ENCODE data around the gene SOAT1. TPM values are rescaled to one million over a fixed set of nuclear protein-coding genes. Genes with fewer than 3 reads are reported as not detected.
A peak's percentile ranks its signal among the peaks of the same experiment; 100 is the strongest.

SOAT1 gene
- total RNA-seq, 1 experiment from 2014 or later, result 43.5 TPM

DNA sequence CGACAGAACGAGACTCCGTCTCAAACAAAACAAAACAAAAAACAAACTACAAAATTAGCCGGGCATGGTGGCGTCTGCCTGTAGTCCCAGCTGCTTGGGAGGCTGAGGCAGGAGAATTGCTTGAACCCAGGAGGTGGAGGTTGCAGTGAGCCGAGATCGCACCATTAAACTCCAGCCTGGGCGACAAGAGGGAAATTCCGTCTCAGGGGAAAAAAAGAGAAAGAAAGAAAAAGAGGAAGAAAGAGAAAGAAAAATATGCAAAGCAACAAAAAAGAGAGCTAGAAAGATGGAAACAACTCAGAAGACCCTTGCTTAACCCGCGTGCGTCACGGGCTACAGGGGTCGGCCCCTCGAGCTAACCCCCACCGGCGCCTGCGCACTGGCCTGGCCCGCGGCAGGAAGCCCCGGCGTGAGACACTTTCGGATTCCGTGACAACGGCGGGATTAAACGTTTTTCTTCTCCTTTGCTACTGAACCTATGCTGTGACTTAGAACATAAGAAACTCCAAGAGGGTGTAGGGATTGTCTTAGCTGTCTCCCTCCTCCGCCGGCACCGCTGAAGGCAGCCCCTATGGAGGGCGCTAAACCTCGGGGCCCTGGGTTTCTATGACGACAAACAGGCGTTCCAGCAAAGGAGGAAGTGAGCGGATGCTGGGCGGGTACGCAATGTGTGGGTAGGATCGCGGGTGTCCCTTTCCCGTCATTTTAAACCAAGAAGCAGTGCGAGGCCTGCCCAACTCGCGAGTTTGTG is 71.9 kb downstream of the SOAT1 start, which contains the start of gene AXDND1:
AXDND1 (plus strand) TSS at position 630 of the 751 bp plus-strand sequence. CDS start 539 bp downstream, outside the sequence.
- ChIA-PET POLR2A (ENCODE audit: unreplicated experiment) (interaction anchor here (0.6 to 0.8 kb wide), 5 partner anchors 60 to 283 kb away, joined by 3 to 7 read pairs (median 4); no protein-coding TSS in a partner anchor), CTCF (interaction anchor here (0.8 kb wide), 1 partner anchor 1396 kb away, joined by 4 read pairs; no protein-coding TSS in a partner anchor)
- TF ChIP-seq, protein P1, sequence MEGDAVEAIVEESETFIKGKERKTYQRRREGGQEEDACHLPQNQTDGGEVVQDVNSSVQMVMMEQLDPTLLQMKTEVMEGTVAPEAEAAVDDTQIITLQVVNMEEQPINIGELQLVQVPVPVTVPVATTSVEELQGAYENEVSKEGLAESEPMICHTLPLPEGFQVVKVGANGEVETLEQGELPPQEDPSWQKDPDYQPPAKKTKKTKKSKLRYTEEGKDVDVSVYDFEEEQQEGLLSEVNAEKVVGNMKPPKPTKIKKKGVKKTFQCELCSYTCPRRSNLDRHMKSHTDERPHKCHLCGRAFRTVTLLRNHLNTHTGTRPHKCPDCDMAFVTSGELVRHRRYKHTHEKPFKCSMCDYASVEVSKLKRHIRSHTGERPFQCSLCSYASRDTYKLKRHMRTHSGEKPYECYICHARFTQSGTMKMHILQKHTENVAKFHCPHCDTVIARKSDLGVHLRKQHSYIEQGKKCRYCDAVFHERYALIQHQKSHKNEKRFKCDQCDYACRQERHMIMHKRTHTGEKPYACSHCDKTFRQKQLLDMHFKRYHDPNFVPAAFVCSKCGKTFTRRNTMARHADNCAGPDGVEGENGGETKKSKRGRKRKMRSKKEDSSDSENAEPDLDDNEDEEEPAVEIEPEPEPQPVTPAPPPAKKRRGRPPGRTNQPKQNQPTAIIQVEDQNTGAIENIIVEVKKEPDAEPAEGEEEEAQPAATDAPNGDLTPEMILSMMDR (conservative IDR thresholded peaks at IDR 0.05), result peak; percentile 32; the same call in 1 of the 2 replicates
- TF ChIP-seq EZH2 (IDR thresholded peaks at IDR 0.05; ENCODE audit: low read depth), result no peak
- Histone ChIP-seq H3K9me3 (ENCODE audit: insufficient read depth, low read depth) (no peaks in the 10 kb centered on the region), H3K36me3 (ENCODE audit: low read depth) (no peaks in the 10 kb centered on the region), H2AFZ (peak within 1 kb of the TSS; percentile 97), H3K9me2 (ENCODE audit: insufficient read depth) (no peaks in the 10 kb centered on the region), H3F3A (ENCODE audit: insufficient read depth, low read depth) (no peaks in the 10 kb centered on the region; the same call in 1 of the 2 replicates), H3K4me1 (replicated peaks; ENCODE audit: insufficient read depth) (peaks cover 4% of the 10 kb centered on the region; the same call in 1 of the 2 replicates), H3K4me2 (peak within 1 kb of the TSS; percentile 92), H4K20me1 (ENCODE audit: insufficient read depth) (no peaks in the 10 kb centered on the region), H3K27ac (peak within 1 kb of the TSS; percentile 79), H3K4me3 (peak within 1 kb of the TSS; percentile 80), H3K27me3 (ENCODE audit: insufficient read depth, low read depth) (no peaks in the 10 kb centered on the region), H3K79me2 (ENCODE audit: low read depth) (no peaks in the 10 kb centered on the region)
- DNase-seq, result peak; percentile 69 to 76
- BruUV-seq (replicated peaks), result TSS peak; percentile 95
- intact Hi-C loops (cut with micrococcal nuclease; ENCODE audit: unreplicated experiment), result loop anchor here (5.0 to 10.0 kb wide), 5 partner anchors 113 to 1418 kb away; no protein-coding TSS in a partner anchor

DNA sequence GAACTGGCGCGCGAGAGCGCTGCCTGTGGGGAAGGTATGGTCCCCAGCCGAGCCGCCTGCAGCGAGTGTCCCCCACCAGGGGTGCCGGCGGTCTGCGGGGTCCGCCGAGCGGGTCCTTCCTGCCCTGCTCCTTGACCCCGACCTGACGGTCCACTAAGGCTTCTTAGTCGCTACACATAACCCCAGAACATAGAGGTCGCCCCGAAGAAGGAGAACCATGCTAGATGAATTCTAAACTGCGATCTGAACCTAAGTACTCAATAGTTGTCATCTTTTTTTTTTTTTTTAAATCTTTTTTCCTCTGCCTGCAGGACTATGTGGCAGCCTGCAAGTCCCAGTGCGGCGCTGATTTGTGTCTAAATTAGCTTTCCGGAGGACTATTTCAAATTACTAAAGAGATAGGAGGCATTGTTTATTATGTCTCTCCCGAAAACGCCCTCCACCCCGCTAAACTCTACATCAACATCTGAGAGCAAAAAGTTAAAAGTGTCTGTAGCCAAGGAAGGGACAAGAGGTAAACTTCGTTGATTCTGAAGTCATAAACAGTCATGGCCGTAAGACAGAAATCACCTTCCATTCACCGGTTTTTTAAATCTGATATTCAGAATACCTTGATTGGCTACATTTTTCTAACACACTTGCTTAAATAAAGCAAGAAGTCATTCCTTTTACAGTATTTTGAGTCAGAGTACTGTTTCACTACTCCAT is 72.7 kb downstream of the SOAT1 start:
- H3K4me1 ChIP-seq (replicated peaks; ENCODE audit: insufficient read depth), result peaks cover 4% of the 10 kb centered on the region; the same call in 1 of the 2 replicates
- no peaks in the 10 kb centered on the region for H4K20me1 ChIP-seq (ENCODE audit: insufficient read depth)

More for the DNA sequence above, 72.7 kb downstream of the SOAT1 start:
- ChIA-PET POLR2A (ENCODE audit: unreplicated experiment) (interaction anchor here (0.6 kb wide), 3 partner anchors 61 to 256 kb away, joined by 3 to 7 read pairs (median 6); no protein-coding TSS in a partner anchor), CTCF (interaction anchor here (0.8 kb wide), 1 partner anchor 1397 kb away, joined by 4 read pairs; no protein-coding TSS in a partner anchor)
- H3K9me3 ChIP-seq (ENCODE audit: insufficient read depth, low read depth), result no peaks in the 10 kb centered on the region
- no peaks in the 10 kb centered on the region for H3K79me2 ChIP-seq (ENCODE audit: low read depth)
- H3K9me2 ChIP-seq (ENCODE audit: insufficient read depth), result no peaks in the 10 kb centered on the region
- no peaks in the 10 kb centered on the region for H3K36me3 ChIP-seq (ENCODE audit: low read depth)
- H2AFZ ChIP-seq, result peak overlapping the region; percentile 97
- BruUV-seq (replicated peaks), result TSS peak; percentile 87
- no peaks in the 10 kb centered on the region for H3K27me3 ChIP-seq (ENCODE audit: insufficient read depth, low read depth)
- no peaks in the 10 kb centered on the region; the same call in 1 of the 2 replicates for H3F3A ChIP-seq (ENCODE audit: insufficient read depth, low read depth)
- intact Hi-C loops (cut with micrococcal nuclease; ENCODE audit: unreplicated experiment), result loop anchor here (5.0 to 10.0 kb wide), 5 partner anchors 114 to 1419 kb away; no protein-coding TSS in a partner anchor
- no peak for DNase-seq
- peak overlapping the region; percentile 92 for H3K4me2 ChIP-seq
- H3K4me3 ChIP-seq, result peak overlapping the region; percentile 80
- no peak for TF ChIP-seq EZH2 (IDR thresholded peaks at IDR 0.05; ENCODE audit: low read depth)
- TF ChIP-seq, protein P1 (conservative IDR thresholded peaks at IDR 0.05), result peak; percentile 31; the same call in 1 of the 2 replicates
- H3K27ac ChIP-seq, result peak overlapping the region; percentile 79
